ENCODE results near the gene ATP2B2. TPM values are rescaled to one million over a fixed set of nuclear protein-coding genes. Genes with fewer than 3 reads are reported as not detected.
A peak's percentile ranks its signal among the peaks of the same experiment; 100 is the strongest.

Gene ATP2B2
- total RNA-seq, 1 experiment from 2014 or later: not detected

DNA sequence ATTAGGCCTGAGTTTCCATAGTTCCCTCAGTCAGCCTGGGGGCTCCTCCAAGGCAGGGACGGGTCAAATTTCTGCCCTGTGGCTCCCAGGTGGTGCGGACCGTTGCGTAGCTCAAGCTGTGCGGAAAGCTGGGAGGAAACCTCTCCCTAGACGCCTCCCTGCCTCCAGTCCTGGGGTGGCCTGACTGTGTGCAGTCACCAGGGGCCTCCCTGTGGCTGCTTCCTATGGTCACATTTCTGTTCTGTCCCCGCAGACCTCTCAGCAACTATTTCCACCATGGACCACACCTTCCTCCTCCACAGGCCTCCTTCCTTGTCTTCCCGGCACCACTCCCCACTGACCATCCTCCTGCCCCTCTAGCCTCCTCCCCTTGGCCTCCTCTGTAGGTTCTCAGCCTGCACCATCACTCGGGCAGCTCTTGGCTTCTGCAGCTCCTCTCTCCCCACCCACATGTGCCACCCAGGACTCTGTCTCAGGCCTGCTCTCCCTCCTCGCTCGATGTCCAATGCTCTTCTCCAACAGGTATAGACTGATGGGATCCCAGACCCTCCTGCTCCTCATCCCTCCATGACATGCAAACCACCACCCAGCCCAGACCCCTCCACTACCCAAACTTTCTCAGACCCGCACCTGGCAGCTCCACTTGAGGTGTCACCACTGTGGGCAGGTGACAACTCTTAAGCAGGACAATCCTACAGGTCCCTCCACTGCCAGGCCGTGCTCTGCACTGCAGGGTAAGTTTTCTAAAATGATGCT lies 157.6 kb downstream of the ATP2B2 start:
- no peak for DNase-seq (ENCODE audit: low read depth)

DNA sequence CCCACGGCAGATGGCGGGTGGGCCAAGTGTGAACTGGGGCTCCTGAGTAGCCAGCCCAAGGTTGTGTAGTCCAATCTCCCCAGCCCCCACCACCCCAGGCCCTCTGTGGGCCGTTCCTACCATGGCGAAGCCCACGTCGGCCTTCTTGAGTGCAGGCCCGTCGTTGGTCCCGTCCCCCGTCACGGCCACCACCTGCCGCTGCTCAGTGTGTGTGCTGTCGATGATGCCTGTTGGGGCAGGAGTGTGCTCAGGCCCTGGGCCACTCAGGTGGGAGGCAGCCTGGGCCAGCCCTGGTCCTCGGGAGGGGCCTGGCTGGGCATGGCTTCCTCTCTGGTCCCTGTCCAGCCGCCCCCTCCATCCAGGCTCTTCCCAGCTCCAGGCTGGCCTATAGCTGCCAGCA lies 159.5 kb downstream of the ATP2B2 start:
- DNase-seq (ENCODE audit: low read depth): no peak

DNA sequence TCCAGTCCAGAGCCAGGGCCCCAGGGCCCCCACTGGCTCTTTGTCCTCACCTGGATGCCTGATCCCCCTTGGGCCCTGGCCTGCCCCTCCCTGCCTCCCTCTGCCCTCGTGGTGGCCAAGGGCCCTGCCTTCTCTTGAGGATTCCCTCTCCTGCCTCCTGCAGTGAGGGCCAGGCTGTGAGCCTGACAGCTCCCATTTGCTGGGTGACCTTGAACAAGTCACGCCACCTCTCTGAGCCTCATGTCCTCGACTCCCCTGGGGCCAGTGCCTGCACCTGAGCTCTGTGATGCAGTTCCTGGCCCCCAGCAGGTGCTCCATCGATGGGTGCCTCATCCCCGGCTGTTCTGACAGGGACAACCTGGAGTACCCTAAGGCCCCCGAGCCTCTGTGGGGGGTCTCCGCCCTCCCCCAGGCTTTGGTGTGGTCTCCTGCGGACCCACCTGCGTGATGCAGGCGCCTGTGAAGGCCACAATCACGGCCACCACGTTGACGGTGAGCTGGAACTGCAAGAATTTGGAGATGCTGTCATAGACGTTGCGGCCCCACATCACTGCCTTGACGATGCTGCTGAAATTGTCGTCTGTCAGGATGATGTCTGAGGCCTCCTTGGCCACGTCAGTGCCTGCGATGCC lies 160.3 kb downstream of the ATP2B2 start:
- no peak for DNase-seq (ENCODE audit: low read depth)

DNA sequence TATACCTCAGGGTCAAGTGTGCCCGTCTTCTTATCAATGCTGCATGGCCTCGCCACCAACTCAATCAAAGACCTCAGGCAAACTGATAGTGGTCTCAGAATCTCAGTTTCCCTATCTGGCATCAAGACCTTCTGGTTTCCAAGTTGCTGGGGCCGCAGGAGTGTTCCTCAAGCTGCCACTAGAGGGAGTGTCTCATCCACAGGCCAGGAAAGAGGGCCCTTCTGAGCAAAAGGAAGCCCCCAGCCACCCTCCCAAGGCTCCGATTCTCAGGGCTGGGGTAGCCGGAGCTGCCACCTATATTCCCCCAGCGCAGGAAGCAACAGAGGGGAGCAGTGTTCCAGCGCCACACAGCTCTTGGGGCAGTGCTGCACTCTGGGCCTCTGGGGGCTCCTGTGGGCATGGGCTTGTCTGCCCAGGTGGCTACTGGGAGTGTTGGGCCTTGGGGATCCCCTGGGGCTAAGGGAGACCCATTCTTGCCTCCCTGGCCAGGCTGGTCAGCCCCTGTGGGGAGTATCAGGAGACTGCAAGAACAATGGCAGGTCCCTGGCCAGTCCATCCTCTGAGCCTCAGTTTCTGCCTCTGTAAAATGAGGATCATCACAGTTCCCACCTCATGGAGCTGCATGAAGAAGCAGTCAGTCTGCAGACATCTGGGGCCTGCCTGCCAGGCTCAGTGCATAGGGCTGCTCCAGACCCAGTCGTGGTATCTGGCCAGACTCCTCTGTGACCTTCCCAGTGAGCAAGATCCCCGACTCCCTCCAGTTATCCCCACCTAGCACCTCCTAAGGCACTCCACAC lies 161.0 kb downstream of the ATP2B2 start:
- no peak for DNase-seq (ENCODE audit: low read depth)

DNA sequence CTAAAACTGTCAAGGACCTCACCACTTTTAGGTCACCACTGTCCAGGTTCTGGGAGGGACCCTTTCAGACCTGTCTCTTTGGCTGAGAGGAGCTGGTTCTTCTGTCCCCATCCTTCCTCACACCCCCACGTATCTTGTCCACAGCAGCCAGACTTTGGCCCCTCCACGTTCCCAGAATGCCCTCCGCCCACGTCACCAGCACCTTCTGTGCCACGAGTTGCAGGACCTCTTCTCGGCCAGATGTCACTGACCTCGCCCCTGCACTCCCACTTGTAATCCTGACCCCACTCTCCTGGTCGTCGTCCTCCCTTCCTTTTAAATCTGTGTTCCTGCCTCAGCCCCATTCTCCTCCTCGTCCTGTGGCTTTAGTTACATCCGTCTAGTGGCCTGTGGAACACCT lies 161.9 kb downstream of the ATP2B2 start:
- DNase-seq (ENCODE audit: low read depth): no peak

DNA sequence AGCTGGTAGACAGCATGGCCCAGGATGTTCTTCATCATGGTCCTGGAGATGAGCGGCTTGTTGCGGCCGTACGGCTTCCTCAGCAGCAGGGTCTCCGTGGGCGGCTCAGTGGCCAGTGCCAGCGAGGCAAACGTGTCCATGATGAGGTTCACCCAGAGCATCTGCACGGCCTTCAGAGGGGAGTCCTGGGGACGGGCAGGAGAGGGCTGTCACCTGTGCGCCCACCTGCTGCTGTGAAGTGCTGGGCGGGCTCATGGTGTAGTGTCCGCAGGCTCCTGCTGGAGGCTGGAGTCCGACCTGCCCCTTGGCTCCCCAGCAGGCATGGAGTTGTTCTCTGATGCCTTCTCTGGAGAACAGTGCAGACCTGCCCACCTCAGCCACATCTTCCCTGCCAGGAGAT lies 162.6 kb downstream of the ATP2B2 start:
- DNase-seq (ENCODE audit: low read depth): no peak

DNA sequence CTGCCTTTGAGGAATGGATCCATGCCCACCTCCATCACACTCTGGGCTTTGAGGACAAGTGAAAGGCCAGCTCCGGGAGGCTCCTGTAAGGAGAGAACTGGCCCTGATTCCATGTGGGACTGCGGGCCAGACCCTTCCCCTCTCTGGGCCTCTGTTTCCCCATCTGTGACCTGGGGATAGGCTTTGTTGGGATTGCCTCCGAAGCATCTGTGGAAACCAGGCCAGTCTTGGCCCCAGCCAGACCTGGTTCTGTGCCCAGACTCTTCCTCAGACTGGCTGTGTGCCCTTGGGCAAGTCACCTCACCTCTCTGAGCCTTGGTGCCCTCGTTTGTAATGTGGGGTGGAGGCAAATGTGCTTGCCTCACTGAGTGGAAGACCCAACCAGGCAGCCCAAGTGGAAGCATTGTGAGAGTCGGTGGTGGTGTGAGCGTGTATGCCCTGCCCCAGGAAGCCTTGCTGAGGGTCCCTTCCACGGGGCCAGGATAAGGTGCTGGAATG lies 163.4 kb downstream of the ATP2B2 start:
- no peak for DNase-seq (ENCODE audit: low read depth)

DNA sequence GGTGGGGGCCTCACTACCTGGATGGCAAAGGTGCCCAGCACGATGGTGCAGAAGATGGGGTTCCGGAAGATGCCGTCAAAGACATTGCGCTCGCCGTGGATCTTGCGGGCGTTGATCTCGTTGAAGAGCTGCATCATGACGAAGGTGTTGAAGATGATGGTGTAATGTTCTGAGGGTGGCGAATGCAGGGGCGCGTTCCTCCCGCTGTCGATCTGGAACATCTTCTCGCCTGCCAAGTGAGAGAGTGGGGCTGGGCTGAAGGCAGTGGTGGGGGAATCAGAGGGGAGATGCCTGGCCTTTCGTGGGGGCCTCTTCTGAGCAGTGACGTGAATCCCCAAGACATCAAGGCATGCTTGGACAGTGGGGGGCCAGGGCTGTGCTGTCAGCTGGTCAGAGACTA lies 164.9 kb downstream of the ATP2B2 start:
- DNase-seq (ENCODE audit: low read depth): no peak

DNA sequence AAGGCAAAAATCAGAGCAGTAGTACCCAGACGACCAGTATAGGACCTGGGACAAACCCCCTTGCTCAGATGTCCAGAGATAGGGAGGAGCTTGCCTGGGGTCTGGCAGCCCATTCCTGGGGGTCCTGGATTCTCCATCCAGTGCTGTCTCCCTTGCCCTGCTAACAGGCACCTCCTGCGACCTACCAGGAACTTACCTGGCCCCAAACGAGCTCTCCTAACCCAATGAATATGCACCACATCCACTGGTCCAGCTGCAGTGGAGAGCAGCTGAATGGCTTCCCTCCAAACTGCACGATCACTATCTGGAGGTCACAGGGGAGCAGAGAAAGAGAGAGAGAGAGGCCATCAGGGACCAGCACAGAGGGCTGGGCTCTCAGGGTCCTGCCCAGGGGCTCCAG lies 165.3 kb downstream of the ATP2B2 start:
- DNase-seq (ENCODE audit: low read depth): no peak

DNA sequence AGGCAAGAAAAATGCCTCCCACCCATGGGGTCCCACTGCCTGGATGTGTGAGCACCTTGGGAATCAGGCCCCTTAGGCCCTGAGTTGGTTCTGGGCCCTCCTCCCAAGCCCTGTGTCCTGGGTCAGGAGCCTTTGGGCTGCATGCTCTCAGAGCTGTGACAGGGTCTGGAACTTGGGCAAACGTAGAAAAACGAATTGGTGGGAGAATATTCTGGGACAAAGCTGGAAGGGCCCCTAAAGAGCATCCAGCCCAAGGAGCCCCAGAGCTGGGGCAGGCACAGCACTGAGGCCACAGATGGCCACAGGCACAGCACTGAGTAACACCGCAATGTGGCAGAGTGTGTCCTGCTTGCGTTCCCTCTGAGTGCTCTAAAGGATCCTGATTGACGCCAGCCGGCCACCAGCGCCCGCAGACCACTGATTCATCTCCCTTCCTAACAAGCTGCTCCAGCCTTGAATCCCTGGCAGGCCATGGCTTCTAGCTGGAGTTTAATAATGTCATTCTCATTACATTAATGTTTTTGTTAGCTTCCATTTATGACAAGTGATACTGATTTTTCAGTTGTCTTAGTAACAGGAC lies 165.9 kb downstream of the ATP2B2 start:
- DNase-seq (ENCODE audit: low read depth): no peak

DNA sequence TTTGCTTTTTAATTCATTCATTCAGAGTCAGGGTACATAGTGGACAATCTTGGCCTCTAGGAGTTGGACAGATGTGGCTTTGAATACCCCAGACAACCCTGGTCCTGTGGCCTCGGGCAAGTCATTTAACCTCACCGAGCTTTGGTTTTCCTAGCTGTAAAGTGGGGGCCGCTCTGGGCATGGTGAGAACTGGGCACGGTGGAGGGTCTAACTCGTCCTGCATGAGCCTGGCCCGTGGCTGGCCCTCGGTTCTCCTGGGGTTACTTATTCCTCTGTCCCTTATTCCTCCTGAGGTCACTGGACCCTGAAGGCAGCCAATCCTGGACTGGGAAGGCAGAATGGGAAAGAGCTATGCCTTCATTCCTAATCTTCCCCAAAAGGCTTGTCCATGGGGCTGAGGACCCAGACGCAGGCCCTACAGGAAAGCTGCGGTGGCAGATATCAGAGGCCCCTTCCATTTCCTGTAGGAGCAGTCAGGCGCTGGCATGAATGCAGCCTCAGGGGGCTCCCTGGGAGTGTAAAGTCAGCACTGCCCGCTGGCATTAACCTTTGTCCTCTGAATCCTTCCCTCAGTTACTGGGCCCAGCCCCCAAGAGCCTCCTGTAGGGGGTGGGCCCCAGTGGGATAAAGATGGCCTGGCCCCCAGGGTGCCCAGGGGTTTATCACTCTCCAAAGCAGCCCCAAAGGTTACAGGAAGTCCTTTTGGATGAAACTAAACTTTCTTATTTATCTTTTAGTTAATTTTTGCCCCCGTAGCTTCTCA lies 166.6 kb downstream of the ATP2B2 start:
- DNase-seq (ENCODE audit: low read depth): no peak

DNA sequence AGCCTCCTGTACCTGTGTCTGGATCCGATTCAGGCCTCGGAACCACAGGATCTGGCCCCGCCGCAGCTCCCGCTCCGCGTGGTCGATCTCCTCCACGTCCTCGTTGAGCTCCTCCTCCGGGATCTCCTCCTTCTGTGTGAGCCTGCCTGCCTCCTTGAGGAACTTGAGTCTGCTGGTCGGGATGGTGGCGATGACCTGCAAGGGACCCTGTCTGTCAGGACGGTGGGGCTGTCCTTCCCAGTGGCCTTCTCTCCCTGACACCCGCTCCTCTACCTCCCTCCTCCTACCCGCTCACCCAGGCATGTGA lies 167.3 kb downstream of the ATP2B2 start:
- no peak for DNase-seq (ENCODE audit: low read depth)

DNA sequence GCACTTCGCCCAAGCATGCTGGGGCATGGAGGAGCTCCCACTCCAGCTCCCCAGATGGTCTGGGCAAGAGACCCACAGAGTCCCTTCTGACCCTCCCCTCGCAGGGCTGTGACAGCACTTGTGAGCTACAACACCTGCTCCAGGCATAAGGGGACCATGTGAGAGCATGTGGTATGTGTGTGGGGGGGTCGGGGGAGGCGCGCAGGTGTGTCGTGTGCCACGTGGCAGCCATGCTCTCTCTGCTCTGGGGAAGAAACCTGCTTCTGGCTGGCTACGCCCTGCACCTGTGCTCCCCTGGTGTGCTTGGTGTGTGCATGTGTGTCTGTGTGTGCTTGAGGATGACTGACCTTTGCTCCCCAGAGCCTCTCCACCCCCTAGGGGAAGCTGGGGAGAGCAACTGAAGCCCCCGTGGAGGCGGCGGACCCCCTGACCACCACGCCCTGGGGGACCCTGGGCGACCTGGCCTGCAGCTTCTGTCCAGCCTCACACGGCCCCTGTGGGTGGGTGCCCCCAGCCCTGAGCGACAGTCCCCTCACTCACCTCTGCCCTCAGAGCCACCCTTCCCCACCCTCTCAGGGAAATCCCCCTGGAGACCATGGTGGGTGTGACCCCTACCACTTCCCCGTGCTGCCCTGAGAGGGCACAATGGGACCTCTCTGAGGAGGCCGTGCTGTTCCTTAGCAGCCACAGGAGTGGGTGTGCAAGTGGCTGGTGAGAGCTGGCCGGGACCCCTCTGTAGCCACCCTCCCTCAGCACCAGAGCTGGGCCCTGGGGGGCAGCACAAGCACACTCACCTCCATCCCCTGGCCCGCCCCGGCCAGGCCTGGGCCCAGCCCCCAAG lies 167.8 kb downstream of the ATP2B2 start:
- DNase-seq (ENCODE audit: low read depth): no peak

DNA sequence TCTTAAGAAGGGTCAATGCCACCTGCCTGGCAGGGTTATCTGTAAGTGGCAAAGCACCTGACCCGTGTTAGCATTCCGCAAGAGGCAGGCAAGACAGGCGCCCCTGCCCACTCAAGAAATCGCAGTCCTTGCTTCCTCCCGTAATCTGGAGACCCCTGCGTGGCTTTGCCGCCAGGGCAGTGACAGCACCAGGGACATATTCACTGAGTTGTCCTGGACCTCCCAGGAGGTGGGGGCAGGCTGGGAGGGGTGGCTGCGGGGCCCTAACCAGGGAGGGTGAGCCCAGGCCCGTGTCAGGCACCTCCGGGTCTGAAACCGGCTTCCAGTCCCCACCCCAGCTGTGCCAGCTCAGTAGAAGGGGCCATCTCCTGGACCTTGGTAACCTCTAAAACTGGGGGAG lies 168.6 kb downstream of the ATP2B2 start:
- no peak for DNase-seq (ENCODE audit: low read depth)

DNA sequence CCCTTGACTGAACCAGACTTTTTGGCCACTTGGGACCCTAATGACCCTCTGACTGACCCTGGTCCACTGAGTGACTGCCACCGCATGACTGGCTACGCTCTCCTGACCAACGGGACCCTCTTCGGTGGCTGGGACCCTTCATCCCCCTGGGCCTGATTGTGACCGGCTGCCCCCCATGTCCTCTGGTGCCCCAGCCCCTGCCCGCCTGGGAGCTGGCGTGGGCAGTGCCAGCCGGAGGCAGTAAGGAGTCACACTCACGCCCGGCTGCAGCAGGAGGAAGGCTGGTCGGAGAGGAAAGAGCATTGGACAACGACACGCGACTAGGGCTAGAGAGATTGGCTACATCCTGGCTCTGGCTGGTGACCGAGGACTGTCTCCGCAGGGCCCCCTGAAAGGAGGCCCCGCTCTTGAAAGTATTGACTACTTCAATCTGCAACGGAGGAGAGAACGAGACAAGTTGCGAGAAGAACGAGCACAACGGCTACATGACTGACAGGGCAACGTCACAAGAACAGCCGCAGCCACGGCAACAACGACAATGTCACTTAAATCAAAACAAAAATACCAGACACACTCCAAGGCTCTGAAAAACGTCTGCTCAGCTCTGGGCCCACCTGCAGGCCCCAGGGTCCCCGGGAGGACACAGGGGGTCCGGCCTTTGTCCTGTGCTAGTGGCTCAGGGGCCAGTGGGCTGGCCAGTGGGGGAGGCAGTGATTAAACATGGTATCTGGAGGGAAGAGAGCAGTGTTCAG lies 169.3 kb downstream of the ATP2B2 start:
- DNase-seq (ENCODE audit: low read depth): no peak

DNA sequence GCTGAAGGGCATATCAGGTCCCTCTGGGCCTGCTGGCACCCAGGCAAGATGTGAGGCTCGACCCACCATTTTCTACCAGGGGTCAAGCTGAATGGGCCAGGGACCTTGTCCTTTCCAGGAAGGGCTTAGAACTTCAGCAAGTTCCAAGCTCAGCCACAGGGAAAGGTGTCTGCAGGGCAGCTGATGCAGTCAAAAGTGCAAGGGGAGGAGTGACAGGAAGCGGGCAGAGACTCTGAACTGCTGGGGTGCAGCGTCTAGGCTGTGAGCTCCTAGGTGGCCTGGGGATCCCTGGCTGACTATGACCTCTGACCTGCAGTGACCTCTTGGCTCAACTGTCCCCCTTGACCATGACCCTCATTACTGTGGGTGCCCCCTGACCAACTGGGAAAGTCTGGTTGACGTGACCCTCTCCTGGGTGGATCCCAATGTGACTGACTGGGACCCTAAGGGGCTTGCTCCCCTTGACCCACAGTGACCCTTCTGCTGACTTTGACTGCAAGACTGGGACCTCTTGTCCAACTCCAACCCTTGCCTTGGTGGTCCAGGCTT lies 170.1 kb downstream of the ATP2B2 start:
- no peak for DNase-seq (ENCODE audit: low read depth)

DNA sequence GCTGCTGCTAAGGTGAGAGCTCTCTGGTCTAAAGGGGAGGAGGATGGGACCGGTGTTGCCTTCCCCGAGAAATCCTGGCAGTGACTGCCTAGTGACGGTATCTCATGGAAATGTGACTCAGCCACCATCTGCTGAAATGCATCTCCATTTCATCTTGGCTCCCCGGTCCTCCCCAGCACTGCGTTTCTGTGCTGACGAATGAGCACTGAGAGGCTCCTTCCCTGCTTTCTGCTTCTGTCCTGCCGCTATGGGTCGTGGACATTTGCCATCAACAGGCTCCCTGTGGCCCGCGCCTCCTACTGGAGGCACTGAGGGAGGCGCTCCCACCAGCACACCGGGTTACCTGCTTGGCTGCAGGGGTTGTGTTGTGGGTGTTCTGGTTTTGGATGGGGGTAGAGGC lies 170.9 kb downstream of the ATP2B2 start:
- peak; percentile 78 for DNase-seq (ENCODE audit: low read depth)

DNA sequence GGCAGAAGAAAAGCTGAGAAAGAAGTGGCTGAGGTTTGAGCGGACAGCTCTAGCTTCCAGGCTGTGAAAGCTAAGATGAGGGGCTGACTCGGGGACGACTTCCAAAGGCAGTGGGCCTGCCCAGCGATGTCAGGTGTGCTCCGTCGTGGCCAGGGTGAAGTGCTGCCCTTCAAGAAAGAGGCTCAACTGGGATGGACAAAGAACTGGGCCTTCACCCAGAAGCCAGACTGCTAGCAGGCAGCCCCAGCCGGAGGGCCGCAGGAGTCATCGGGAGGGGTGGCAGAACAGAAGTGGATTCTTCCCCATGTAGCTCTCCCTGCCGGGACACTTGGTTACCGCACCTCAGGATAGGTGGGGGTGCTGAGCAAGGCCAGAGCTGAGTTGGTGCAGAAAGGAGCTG lies 171.3 kb downstream of the ATP2B2 start:
- DNase-seq (ENCODE audit: low read depth): no peak

DNA sequence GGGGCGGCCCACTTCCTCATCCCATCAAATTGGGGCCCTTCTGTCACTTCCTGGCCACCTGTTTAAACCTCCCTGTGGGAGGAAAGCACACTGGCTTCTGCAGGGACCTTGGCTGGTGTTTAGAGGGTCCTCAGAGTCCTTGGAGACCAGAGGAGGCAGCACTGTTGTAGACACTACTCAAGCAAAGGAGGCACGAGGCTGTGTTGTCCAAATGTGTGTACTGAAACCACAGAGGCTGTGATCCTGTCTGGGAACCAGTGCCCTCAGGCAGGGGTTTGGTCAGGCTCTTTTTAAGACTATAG lies 172.1 kb downstream of the ATP2B2 start:
- DNase-seq (ENCODE audit: low read depth): no peak

Measured in LHCN-M2 (cell line).